GM23338 (cell line): Measurements from ENCODE around the gene CPA1. TPM values are rescaled to one million over a fixed set of nuclear protein-coding genes. Genes with fewer than 3 reads are reported as not detected.
A peak's percentile ranks its signal among the peaks of the same experiment; 100 is the strongest.

Experiments
- ATAC-seq: fragments of 200-7000 bp; cut with Tn5 transposase; 3 replicates; pipeline ENCODE4 v1.9.1; 2020
- DNase-seq: peaks from one replicate; pipeline ENCODE4 v3.0.0-alpha.2; 2015; ENCODE audit warnings: low spot score
- H2AFZ ChIP-seq: fragments of 200-600 bp; sonication (generic); 2 replicates; pipeline ENCODE4 v1.8.0; 2016; ENCODE audit warnings: antibody characterized with exemption, mild to moderate bottlenecking, moderate library complexity
- H3F3A ChIP-seq: fragments of 200-600 bp; sonication (generic); replicated peaks from 2 replicates; pipeline ENCODE4 v1.8.0; 2017; ENCODE audit warnings: antibody characterized with exemption, mixed run types, low read depth
- H3K27ac ChIP-seq: fragments of 200-600 bp; sonication (generic); 2 replicates; pipeline ENCODE4 v1.6.1; 2016; ENCODE audit warnings: low read depth
- H3K27me3 ChIP-seq: fragments of 200-600 bp; sonication (generic); 2 replicates; pipeline ENCODE4 v1.8.0; 2016; ENCODE audit warnings: mild to moderate bottlenecking, mixed run types, moderate library complexity; ENCODE audit not compliant: insufficient read depth
- H3K36me3 ChIP-seq: fragments of 200-600 bp; sonication (generic); 2 replicates; pipeline ENCODE4 v1.8.0; 2016; ENCODE audit warnings: mild to moderate bottlenecking; ENCODE audit not compliant: insufficient read depth
- H3K4me1 ChIP-seq: fragments of 200-600 bp; sonication (generic); 2 replicates; pipeline ENCODE4 v1.8.0; 2016; ENCODE audit warnings: mild to moderate bottlenecking, moderate library complexity; ENCODE audit not compliant: insufficient read depth
- H3K4me2 ChIP-seq: fragments of 200-600 bp; sonication (generic); 2 replicates; pipeline ENCODE4 v1.7.1; 2017; ENCODE audit warnings: mixed run types
- H3K4me3 ChIP-seq: fragments of 200-600 bp; sonication (generic); 2 replicates; pipeline ENCODE4 v1.6.1; 2016; ENCODE audit warnings: mixed run types
- H3K79me2 ChIP-seq: fragments of 200-600 bp; sonication (generic); replicated peaks from 2 replicates; pipeline ENCODE4 v1.8.0; 2017; ENCODE audit warnings: mild to moderate bottlenecking; ENCODE audit not compliant: insufficient read depth
- H3K9me2 ChIP-seq: fragments of 200-600 bp; sonication (generic); 2 replicates; pipeline ENCODE4 v1.8.0; 2017; ENCODE audit not compliant: insufficient read depth
- H4K20me1 ChIP-seq: fragments of 200-600 bp; sonication (generic); replicated peaks from 2 replicates; pipeline ENCODE4 v1.8.0; 2017; ENCODE audit warnings: mild to moderate bottlenecking; ENCODE audit not compliant: insufficient read depth
- H3K27ac Mint-ChIP-seq: 2 replicates; pipeline ENCODE4 v1.8.0; 2020; ENCODE audit warnings: inconsistent platforms, mild to moderate bottlenecking, moderate library complexity, mixed read lengths
- H3K27me3 Mint-ChIP-seq: 3 replicates; pipeline ENCODE4 v1.8.0; 2022; ENCODE audit warnings: low read depth, mild to moderate bottlenecking, moderate library complexity, mixed read lengths, inconsistent platforms; ENCODE audit not compliant: insufficient read depth, poor library complexity
- H3K36me3 Mint-ChIP-seq: 3 replicates; pipeline ENCODE4 v1.8.0; 2021; ENCODE audit warnings: low read depth, mild to moderate bottlenecking, inconsistent platforms, moderate library complexity, mixed read lengths
- H3K4me1 Mint-ChIP-seq: 3 replicates; pipeline ENCODE4 v1.8.0; 2020; ENCODE audit warnings: mild to moderate bottlenecking, inconsistent platforms, mixed read lengths
- H3K4me3 Mint-ChIP-seq: 3 replicates; pipeline ENCODE4 v1.8.0; 2021; ENCODE audit warnings: moderate library complexity, mild to moderate bottlenecking, inconsistent platforms, mixed read lengths
- H3K9me3 Mint-ChIP-seq: 3 replicates; pipeline ENCODE4 v1.8.0; 2020; ENCODE audit warnings: moderate library complexity, mild to moderate bottlenecking, inconsistent platforms, mixed read lengths
- JUNB ChIP-seq: IDR thresholded peaks from one replicate; pipeline ENCODE4 v1.6.1; 2016; ENCODE audit warnings: antibody characterized with exemption; ENCODE audit not compliant: unreplicated experiment
- POLR2AphosphoS5 ChIP-seq: IDR thresholded peaks from 2 replicates; pipeline ENCODE4 v1.6.1; 2016; ENCODE audit warnings: antibody characterized with exemption, low read depth
- REST ChIP-seq: IDR thresholded peaks from one replicate; pipeline ENCODE4 v1.6.1; 2018; ENCODE audit warnings: antibody characterized with exemption; ENCODE audit not compliant: unreplicated experiment
- STAT1 ChIP-seq: IDR thresholded peaks from one replicate; pipeline ENCODE4 v1.6.1; 2016; ENCODE audit warnings: antibody characterized with exemption; ENCODE audit not compliant: unreplicated experiment
- polyA plus RNA-seq: library from polyadenylated mRNA; unstranded; fragments of >200 nt; fragmentation: Nextera tagmentation; extraction: Ambion mirVana; gene quantifications from 2 replicates; pipeline ENCODE4 v1.2.1, GENCODE V29; 2016
- total RNA-seq: library from RNA; depleted of rRNA; stranded (reverse); fragments of >200 nt; shearing (Covaris generic); gene quantifications from 2 replicates; pipeline ENCODE4 v1.2.3, GENCODE V29; 2014
- TF ChIP-seq, protein P1 (sequence below): fragments of 250-450 bp; sonication (Bioruptor Pico); IDR thresholded peaks from 2 replicates; pipeline ENCODE4 v1.5.0; 2020; ENCODE audit warnings: mild to moderate bottlenecking, moderate library complexity

The CPA1 gene
- total and polyA plus RNA-seq, 2 experiments from 2014 or later: not detected

DNA sequence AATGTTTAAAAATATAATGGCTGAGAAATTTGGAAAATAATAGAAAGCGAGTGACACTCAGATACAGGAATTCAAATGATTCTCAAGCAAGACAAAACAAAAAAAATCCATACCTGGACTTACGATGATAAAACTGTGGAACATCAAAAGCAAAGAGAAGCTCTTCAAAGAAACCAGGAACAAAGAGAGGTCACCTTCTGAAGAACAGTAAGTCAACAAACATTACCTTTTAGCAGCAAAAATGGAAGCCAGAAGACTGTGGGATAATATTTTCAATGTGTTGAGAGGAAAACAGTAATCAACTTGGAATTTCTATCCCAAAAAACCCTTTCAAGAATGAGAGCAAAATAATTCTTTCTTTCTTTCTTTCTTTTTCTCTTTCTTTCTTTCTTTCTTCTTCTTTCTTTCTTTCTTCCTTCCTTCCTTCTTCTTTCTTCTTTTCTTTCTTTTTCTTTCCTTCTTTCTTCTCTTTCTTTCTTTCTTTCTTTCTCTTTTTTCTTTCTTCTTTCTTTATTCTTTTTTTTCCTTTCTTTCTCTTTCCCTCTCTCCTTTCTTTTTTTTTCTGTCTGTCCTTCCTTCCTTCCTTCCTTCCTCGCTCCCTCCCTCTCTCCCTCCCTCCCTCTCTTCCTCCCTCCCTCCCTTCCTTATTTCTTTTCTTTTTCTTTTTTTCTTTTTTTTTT, 37.5 kb upstream of the CPA1 start:
- Mint-ChIP-seq H3K9me3 (no peaks in the 10 kb centered on the region), H3K4me3 (no peak overlapping the region), H3K27ac (no peak overlapping the region), H3K36me3 (no peaks in the 10 kb centered on the region), H3K4me1 (peaks cover 26% of the 10 kb centered on the region), H3K27me3 (peaks cover 8% of the 10 kb centered on the region)
- no peak overlapping the region for H2AFZ ChIP-seq
- no peak overlapping the region for H3K4me3 ChIP-seq
- H3K36me3 ChIP-seq: no peaks in the 10 kb centered on the region
- DNase-seq (no peak), ATAC-seq (no peak)
- no peak overlapping the region for H3K4me2 ChIP-seq
- TF ChIP-seq REST: no peak
- H4K20me1 ChIP-seq: no peaks in the 10 kb centered on the region
- peaks cover 14% of the 10 kb centered on the region for H3K9me2 ChIP-seq
- H3F3A ChIP-seq: no peaks in the 10 kb centered on the region
- H3K27me3 ChIP-seq: no peaks in the 10 kb centered on the region
- H3K27ac ChIP-seq: no peak overlapping the region
- H3K79me2 ChIP-seq: no peaks in the 10 kb centered on the region
- H3K4me1 ChIP-seq: peaks cover 30% of the 10 kb centered on the region

DNA sequence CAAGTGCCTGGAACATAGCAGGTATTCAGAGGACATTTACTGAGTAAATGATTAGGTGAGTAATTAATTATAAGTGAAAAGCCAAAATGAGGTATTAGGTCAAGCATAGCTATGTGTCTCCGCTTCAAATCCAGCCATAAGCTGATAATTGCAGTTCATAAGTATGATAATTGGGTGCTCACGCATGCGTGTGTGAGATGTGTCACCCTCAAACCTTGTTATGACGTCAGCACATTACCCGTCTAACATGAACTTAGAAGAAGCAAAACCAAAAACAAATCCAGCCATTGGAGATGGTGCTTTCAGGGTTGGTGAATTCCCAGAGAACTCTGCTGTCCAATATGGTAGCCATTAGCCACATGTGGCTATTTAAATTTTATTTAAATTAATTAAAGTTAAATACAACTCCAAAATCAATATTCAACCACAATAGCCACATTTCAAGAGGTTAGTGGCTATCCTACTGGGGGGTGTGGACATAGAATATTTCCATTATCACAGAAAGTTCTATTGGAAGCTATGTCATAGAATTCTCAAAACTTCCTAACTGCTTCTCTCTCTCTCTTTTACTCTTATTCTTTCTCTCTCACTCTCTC, 35.9 kb upstream of the CPA1 start, which contains the start of gene CPA5:
Gene CPA5, plus strand, starts transcription at position 546 of the 596 bp plus-strand sequence. CDS start 1,670 bp downstream, outside the sequence.
- Mint-ChIP-seq H3K27ac (no peak within 1 kb of the TSS), H3K4me1 (peaks cover 14% of the 10 kb centered on the region), H3K36me3 (no peaks in the 10 kb centered on the region; the same call in 2 of the 3 replicates), H3K4me3 (peak within 1 kb of the TSS; percentile 14; the same call in 1 of the 3 replicates), H3K27me3 (peaks cover 8% of the 10 kb centered on the region), H3K9me3 (no peaks in the 10 kb centered on the region)
- Histone ChIP-seq H3K9me2 (peaks cover 10% of the 10 kb centered on the region; the same call in 1 of the 2 replicates), H3K36me3 (no peaks in the 10 kb centered on the region), H4K20me1 (no peaks in the 10 kb centered on the region), H2AFZ (peak within 1 kb of the TSS; percentile 67; the same call in 1 of the 2 replicates), H3K27ac (no peak within 1 kb of the TSS), H3K4me3 (0 out of 2 replicates have a peak within 1 kb of the TSS, but pooled peaks have one; percentile 17), H3K4me2 (peak within 1 kb of the TSS; percentile 56), H3K4me1 (peaks cover 15% of the 10 kb centered on the region), H3K27me3 (no peaks in the 10 kb centered on the region), H3F3A (no peaks in the 10 kb centered on the region), H3K79me2 (no peaks in the 10 kb centered on the region)
- TF ChIP-seq POLR2AphosphoS5 (no peak), JUNB (no peak), STAT1 (no peak)
- no peak for DNase-seq
- no peak for ATAC-seq

DNA sequence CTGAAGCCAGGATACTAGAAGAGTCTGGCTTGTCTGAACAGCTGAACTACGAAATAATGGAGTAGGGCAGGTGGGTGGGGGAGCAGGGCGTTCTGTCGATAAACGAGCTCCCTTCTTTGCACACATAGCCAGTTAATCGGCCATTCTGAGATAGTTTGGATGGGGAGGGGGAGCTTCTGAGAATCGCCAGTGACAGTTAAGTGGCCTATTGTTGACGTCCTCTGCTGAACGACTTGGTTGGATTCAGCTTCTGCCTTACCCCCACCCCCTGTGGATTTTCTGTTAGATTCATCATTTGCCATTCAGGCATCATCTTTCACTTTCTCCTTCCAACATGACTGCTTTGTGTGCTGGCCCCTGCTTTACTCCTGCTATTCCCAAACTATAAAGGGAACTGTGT, 35.2 kb upstream of the CPA1 start:
- Histone ChIP-seq H3K36me3 (no peaks in the 10 kb centered on the region), H3K4me2 (peak overlapping the region; percentile 56), H3K9me2 (peaks cover 10% of the 10 kb centered on the region; the same call in 1 of the 2 replicates), H3K27me3 (no peaks in the 10 kb centered on the region), H4K20me1 (no peaks in the 10 kb centered on the region), H3K4me3 (0 out of 2 replicates have a peak overlapping the region, but pooled peaks have one; percentile 17), H3K4me1 (peaks cover 15% of the 10 kb centered on the region), H3K27ac (no peak overlapping the region), H3K79me2 (no peaks in the 10 kb centered on the region), H3F3A (no peaks in the 10 kb centered on the region), H2AFZ (peak overlapping the region; percentile 67; the same call in 1 of the 2 replicates)
- H3K27me3 Mint-ChIP-seq: peaks cover 13% of the 10 kb centered on the region
- 0 out of 3 replicates have a peak, but pooled peaks cover 3% of the 10 kb centered on the region for H3K9me3 Mint-ChIP-seq
- ATAC-seq: peak; percentile 51
- H3K4me1 Mint-ChIP-seq: peaks cover 16% of the 10 kb centered on the region
- H3K36me3 Mint-ChIP-seq: no peaks in the 10 kb centered on the region; the same call in 2 of the 3 replicates
- no peak overlapping the region for H3K27ac Mint-ChIP-seq
- DNase-seq: peak; percentile 34
- 0 out of 3 replicates have a peak overlapping the region, but pooled peaks have one; percentile 14 for H3K4me3 Mint-ChIP-seq
- TF ChIP-seq, protein P1, sequence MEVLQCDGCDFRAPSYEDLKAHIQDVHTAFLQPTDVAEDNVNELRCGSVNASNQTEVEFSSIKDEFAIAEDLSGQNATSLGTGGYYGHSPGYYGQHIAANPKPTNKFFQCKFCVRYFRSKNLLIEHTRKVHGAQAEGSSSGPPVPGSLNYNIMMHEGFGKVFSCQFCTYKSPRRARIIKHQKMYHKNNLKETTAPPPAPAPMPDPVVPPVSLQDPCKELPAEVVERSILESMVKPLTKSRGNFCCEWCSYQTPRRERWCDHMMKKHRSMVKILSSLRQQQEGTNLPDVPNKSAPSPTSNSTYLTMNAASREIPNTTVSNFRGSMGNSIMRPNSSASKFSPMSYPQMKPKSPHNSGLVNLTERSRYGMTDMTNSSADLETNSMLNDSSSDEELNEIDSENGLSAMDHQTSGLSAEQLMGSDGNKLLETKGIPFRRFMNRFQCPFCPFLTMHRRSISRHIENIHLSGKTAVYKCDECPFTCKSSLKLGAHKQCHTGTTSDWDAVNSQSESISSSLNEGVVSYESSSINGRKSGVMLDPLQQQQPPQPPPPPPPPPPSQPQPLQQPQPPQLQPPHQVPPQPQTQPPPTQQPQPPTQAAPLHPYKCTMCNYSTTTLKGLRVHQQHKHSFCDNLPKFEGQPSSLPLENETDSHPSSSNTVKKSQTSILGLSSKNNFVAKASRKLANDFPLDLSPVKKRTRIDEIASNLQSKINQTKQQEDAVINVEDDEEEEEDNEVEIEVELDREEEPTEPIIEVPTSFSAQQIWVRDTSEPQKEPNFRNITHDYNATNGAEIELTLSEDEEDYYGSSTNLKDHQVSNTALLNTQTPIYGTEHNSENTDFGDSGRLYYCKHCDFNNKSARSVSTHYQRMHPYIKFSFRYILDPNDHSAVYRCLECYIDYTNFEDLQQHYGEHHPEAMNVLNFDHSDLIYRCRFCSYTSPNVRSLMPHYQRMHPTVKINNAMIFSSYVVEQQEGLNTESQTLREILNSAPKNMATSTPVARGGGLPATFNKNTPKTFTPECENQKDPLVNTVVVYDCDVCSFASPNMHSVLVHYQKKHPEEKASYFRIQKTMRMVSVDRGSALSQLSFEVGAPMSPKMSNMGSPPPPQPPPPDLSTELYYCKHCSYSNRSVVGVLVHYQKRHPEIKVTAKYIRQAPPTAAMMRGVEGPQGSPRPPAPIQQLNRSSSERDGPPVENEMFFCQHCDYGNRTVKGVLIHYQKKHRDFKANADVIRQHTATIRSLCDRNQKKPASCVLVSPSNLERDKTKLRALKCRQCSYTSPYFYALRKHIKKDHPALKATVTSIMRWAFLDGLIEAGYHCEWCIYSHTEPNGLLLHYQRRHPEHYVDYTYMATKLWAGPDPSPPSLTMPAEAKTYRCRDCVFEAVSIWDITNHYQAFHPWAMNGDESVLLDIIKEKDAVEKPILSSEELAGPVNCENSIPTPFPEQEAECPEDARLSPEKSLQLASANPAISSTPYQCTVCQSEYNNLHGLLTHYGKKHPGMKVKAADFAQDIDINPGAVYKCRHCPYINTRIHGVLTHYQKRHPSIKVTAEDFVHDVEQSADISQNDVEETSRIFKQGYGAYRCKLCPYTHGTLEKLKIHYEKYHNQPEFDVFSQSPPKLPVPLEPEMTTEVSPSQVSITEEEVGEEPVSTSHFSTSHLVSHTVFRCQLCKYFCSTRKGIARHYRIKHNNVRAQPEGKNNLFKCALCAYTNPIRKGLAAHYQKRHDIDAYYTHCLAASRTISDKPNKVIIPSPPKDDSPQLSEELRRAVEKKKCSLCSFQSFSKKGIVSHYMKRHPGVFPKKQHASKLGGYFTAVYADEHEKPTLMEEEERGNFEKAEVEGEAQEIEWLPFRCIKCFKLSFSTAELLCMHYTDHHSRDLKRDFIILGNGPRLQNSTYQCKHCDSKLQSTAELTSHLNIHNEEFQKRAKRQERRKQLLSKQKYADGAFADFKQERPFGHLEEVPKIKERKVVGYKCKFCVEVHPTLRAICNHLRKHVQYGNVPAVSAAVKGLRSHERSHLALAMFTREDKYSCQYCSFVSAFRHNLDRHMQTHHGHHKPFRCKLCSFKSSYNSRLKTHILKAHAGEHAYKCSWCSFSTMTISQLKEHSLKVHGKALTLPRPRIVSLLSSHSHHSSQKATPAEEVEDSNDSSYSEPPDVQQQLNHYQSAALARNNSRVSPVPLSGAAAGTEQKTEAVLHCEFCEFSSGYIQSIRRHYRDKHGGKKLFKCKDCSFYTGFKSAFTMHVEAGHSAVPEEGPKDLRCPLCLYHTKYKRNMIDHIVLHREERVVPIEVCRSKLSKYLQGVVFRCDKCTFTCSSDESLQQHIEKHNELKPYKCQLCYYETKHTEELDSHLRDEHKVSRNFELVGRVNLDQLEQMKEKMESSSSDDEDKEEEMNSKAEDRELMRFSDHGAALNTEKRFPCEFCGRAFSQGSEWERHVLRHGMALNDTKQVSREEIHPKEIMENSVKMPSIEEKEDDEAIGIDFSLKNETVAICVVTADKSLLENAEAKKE (CRISPR knock-in tag): no peak
